GOT3 (cell line): Measurements from ENCODE around the gene DDAH1.

Source experiments
- DNase-seq: peaks from one replicate; lab custom pipeline; 2025; ENCODE audit warnings: mixed read lengths; lab: John Stamatoyannopoulos, UW

DDAH1 gene

GRCh38 chr1:85303440-85304162 lies 161.4 kb downstream of the DDAH1 start:
- no peak for DNase-seq

GRCh38 chr1:85300140-85300539 lies 164.8 kb downstream of the DDAH1 start:
- no peak for DNase-seq

- no peak for DNase-seq
Measured at GRCh38 chr1:85297855-85298629, 166.9 kb downstream of the DDAH1 start.

GRCh38 chr1:85297538-85297854 lies 167.5 kb downstream of the DDAH1 start:
- DNase-seq = no peak

DNA sequence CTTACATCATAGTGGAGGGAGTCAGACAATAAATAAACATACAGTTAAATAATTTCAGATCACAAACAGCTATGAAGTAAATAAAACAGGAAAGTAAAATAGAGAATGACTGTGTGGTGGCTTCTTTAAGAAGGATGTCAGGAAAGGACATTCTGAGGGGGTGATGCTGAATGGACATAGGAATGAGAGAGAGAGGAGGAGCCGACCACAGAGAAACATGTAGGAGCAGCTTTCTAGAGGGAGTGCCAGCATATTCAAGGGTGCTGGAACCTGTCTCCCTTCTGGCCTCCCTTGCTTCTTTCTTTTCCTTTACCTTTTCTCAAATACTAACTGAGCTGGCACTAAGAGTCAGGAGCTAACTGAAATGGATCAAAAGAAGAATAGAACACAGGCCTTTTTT lies 168.0 kb downstream of the DDAH1 start:
- DNase-seq = no peak

- DNase-seq = no peak
Measured at GRCh38 chr1:85295654-85296053, 169.3 kb downstream of the DDAH1 start.

DNA sequence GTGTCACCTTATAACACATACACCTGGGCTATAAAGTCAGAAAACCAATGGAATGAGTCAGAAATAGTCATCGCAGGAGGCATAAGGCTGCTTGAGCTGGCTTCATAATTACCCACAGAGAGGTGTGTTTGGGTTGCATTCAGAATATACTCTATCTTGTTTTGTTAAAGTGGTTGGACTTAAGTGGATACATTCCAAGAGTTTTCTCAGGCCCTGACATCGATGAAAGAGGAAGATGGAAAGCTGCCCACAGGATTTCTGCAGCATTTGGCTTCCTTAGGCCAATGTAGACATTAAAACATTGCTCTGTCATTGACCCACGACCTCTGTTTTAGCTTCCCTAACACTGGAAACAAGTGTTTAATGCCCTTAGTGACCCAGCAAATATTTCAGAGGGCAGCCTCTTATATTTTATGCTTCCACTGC lies 169.9 kb downstream of the DDAH1 start:
- no peak for DNase-seq

GRCh38 chr1:85290826-85291225 lies 174.1 kb downstream of the DDAH1 start:
- DNase-seq = no peak

- DNase-seq = no peak
Measured at GRCh38 chr1:85289848-85290335, 175.1 kb downstream of the DDAH1 start.

DNA sequence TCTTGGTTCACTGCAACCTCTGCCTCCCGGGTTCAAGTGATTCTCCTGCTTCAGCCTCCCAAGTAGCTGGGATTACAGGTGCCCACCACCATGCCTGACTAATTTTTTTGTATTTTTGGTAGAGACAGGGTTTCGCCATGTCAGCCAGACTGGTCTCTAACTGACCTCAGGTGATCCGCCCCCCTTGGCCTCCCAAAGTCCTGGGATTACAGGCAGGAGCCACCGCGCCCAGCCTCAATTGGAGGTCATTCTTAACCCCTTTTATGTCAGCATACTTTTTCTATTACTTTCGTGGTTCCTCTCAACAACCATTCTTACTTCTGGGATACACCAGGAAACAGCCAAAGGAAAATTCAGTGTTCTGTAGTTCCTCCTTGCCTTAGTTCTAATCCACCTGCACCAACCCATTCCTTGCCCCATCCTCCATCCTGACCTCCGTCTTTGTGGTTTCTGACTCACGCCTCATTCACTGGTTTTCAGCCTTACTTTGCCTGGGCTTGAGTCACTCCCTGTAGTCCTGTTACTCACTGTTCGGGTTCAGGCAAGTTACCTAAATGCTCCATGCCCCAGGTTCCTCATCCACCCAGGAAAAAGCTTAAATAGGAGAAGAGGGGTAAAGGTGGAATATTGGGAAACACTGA lies 175.6 kb downstream of the DDAH1 start:
- no peak for DNase-seq

DNA sequence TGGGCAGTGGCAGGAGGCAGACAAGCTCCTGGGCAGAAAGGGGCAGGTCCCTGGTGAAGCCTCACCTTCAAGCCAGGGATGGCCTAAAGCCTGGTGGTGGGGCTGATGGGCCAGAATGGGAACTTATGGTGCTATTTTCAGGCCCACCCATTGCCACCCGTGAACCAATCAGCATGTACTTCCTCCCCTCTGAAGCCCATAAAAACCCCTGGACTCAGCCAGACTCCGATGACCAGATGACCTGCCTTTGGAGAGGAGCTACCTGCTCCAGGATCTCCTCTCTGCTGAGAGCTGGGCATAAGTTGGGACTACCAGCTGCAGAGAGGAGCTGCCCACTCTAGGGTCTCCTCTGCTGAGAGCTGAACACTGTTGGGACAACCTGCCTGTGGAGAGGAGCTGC lies 180.8 kb downstream of the DDAH1 start:
- no peak for DNase-seq

- no peak for DNase-seq
Measured at GRCh38 chr1:85283475-85284199, 181.3 kb downstream of the DDAH1 start.

GRCh38 chr1:85282424-85282823 lies 182.5 kb downstream of the DDAH1 start:
- DNase-seq = no peak

- no peak for DNase-seq
Measured at GRCh38 chr1:85280636-85281035, 184.3 kb downstream of the DDAH1 start.

GRCh38 chr1:85279458-85280080 lies 185.4 kb downstream of the DDAH1 start:
- no peak for DNase-seq

DNA sequence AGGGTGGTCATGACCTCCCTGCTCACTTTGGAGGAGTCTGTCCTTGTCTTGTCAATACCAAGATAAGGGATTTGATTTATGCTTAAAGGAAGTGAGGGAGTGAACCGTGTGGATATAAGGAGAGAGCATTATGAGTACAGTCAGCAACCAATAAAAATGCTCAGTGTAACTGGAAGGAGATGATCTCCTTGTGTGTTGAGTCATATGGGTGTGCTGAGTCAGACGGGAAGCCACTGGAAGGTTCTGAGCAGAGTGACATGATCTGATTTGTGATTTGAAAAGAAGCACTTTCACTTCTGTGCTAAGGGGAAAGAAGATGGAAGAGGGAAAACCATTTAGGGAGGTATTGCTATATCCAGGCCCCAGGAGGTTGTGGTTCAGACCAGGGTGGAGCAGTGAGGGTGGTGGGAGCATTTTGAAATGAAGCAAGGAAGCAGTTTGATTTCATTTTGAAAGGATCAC lies 186.1 kb downstream of the DDAH1 start:
- no peak for DNase-seq

GRCh38 chr1:85277802-85278201 lies 187.2 kb downstream of the DDAH1 start:
- no peak for DNase-seq

GRCh38 chr1:85276978-85277639 lies 187.8 kb downstream of the DDAH1 start:
- no peak for DNase-seq

GRCh38 chr1:85276215-85276977 lies 188.6 kb downstream of the DDAH1 start, which contains the start of gene BCL10:
Gene BCL10, minus strand, starts transcription at chr1:85276632. Its CDS starts 280 bp downstream, at chr1:85276352.
- DNase-seq = peak; percentile 75

DNA sequence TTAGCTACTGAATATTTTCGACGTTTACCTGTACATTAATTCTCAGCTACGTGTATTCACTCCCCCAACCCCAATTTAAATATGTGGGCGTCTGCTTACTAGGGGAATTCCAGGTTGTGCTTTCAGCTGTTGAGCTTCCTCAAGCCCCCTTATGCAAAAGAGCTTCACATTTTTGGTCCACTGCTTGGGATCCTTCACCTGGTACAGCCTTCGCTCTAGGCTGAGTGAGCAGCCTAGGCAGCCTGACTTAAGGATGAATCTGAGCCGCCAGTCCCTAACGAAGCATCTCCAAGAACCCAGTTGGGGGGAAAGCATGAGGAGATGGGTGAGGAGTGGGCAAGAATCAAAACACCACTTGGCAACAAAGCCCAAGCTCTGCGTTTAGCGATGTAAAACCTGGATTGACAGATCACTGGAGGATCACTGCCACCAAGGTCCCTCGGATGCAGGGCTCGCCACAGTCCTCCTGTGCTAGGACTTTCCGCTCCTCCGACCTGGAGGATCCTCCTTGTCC lies 189.2 kb downstream of the DDAH1 start:
- DNase-seq = no peak
